CD14-positive monocyte (primary cell): ENCODE results near the gene ITPKB. TPM values are rescaled to one million over a fixed set of nuclear protein-coding genes. Genes with fewer than 3 reads are reported as not detected.

ENCODE experiments used
- DNase-seq, 3 donors: peaks; one replicate each; pipeline ENCODE4 v3.0.0-alpha.2; 2011 to 2022
- H2AFZ ChIP-seq: 2 replicates; pipeline ENCODE4 v1.6.0; 2012; ENCODE audit warnings: mild to moderate bottlenecking, low read depth, low read length, inconsistent platforms; ENCODE audit not compliant: insufficient read depth, poor library complexity, severe bottlenecking
- H3K27ac ChIP-seq, 2 donors: 1 replicate in 1 of 2; 2 replicates in 1 of 2; pipeline ENCODE4 v1.5.1; 2012 to 2013; ENCODE audit warnings: low read length in 2 of 2, control low read depth in 1 of 2, inconsistent platforms in 1 of 2, low read depth in 1 of 2, mild to moderate bottlenecking in 1 of 2
- H3K27me3 ChIP-seq, 2 donors: one replicate each; pipeline versions ENCODE4 v1.6.0 to v1.6.1; 2011 to 2013; ENCODE audit warnings: low read length in 2 of 2; ENCODE audit not compliant: control insufficient read depth in 2 of 2, insufficient read depth in 2 of 2
- H3K36me3 ChIP-seq, 2 donors: replicated peaks in 1 of 2; 1 replicate in 1 of 2; 2 replicates in 1 of 2; pipeline versions ENCODE4 v1.5.1 to v1.6.1; 2012 to 2013; ENCODE audit warnings: low read length in 2 of 2, control low read depth in 1 of 2, inconsistent platforms in 1 of 2, mild to moderate bottlenecking in 1 of 2; ENCODE audit not compliant: insufficient read depth in 2 of 2, control insufficient read depth in 1 of 2
- H3K4me1 ChIP-seq, 2 donors: 1 replicate in 1 of 2; 2 replicates in 1 of 2; pipeline versions ENCODE4 v1.5.1 to v1.6.1; 2012 to 2013; ENCODE audit warnings: low read length in 2 of 2, control low read depth in 1 of 2, inconsistent platforms in 1 of 2, mild to moderate bottlenecking in 1 of 2, moderate library complexity in 1 of 2; ENCODE audit not compliant: insufficient read depth in 2 of 2, control insufficient read depth in 1 of 2
- H3K4me2 ChIP-seq: replicated peaks from 2 replicates; pipeline ENCODE3; 2012; ENCODE audit warnings: low read length, moderate library complexity, mild to moderate bottlenecking; ENCODE audit not compliant: poor library complexity, severe bottlenecking; ENCODE audit errors: extremely low read depth
- H3K4me3 ChIP-seq, 3 experiments: fragments of 200-600 bp in 1 of 3; sonication (generic) in 1 of 3; replicated peaks in 1 of 3; 1 replicate in 2 of 3; 2 replicates in 1 of 3; pipeline ENCODE4 v1.5.1; 2011 to 2013; ENCODE audit warnings: low read length in 3 of 3, mild to moderate bottlenecking in 3 of 3, control low read depth in 2 of 3, low read depth in 2 of 3, inconsistent platforms in 1 of 3, moderate library complexity in 1 of 3
- H3K79me2 ChIP-seq: 2 replicates; pipeline ENCODE4 v1.6.0; 2012; ENCODE audit warnings: mild to moderate bottlenecking, control low read depth, inconsistent platforms, low read length, moderate library complexity; ENCODE audit not compliant: insufficient read depth
- H3K9ac ChIP-seq: 2 replicates; pipeline ENCODE4 v1.6.0; 2017; ENCODE audit warnings: low read length, mild to moderate bottlenecking; ENCODE audit not compliant: insufficient read depth, poor library complexity, severe bottlenecking
- H3K9me3 ChIP-seq, 2 donors: replicated peaks in 1 of 2; 1 replicate in 1 of 2; 2 replicates in 1 of 2; pipeline versions ENCODE4 v1.5.1 to v1.6.1; 2012 to 2013; ENCODE audit warnings: low read length in 2 of 2, control low read depth in 1 of 2; ENCODE audit not compliant: control insufficient read depth in 1 of 2, insufficient read depth in 1 of 2
- H4K20me1 ChIP-seq: 2 replicates; pipeline ENCODE4 v1.6.0; 2012; ENCODE audit warnings: mild to moderate bottlenecking, low read length, control low read depth, moderate library complexity; ENCODE audit not compliant: insufficient read depth
- H3K27ac Mint-ChIP-seq, 7 donors: one replicate each; pipeline ENCODE4 v1.8.0; 2020; ENCODE audit warnings: mild to moderate bottlenecking in 7 of 7, mixed read lengths in 7 of 7, moderate library complexity in 6 of 7, inconsistent platforms in 2 of 7
- H3K27me3 Mint-ChIP-seq, 3 donors: one replicate each; pipeline ENCODE4 v1.8.0; 2021 to 2022; ENCODE audit warnings: low read depth in 3 of 3, mild to moderate bottlenecking in 3 of 3, mixed read lengths in 3 of 3, moderate library complexity in 3 of 3, inconsistent platforms in 1 of 3
- H3K36me3 Mint-ChIP-seq, 2 donors: one replicate each; pipeline ENCODE4 v1.8.0; 2020; ENCODE audit warnings: mixed read lengths in 2 of 2, inconsistent platforms in 1 of 2, mild to moderate bottlenecking in 1 of 2
- H3K4me1 Mint-ChIP-seq: one replicate; pipeline ENCODE4 v1.8.0; 2020; ENCODE audit warnings: mild to moderate bottlenecking, mixed read lengths
- H3K4me3 Mint-ChIP-seq, 2 donors: one replicate each; pipeline ENCODE4 v1.8.0; 2020; ENCODE audit warnings: mild to moderate bottlenecking in 2 of 2, mixed read lengths in 2 of 2, moderate library complexity in 1 of 2
- H3K9me3 Mint-ChIP-seq, 7 donors: one replicate each; pipeline ENCODE4 v1.8.0; 2020 to 2022; ENCODE audit warnings: mixed read lengths in 7 of 7, mild to moderate bottlenecking in 6 of 7, moderate library complexity in 6 of 7, inconsistent platforms in 2 of 7
- whole genome bisulfite sequencing: methylation state at CpG from one replicate; pipeline ENCODE4 v1.1.5; 2013; ENCODE audit warnings: missing lambda C conversion rate; ENCODE audit not compliant: insufficient coverage; 5-methylcytosine and 5-hydroxymethylcytosine counted together
- intact Hi-C, 2 donors: fragments of 100-400 bp; cut with micrococcal nuclease; formaldehyde crosslinking; loops; one replicate each; pipeline versions ENCODE4 v1.15.0 to v1.15.1; 2023
- polyA plus RNA-seq, 3 donors: library from polyadenylated mRNA; depleted of rRNA in 1 of 3; unstranded in 2 of 3; stranded (reverse) in 1 of 3; fragments of 300-500 nt in 2 of 3; fragments of >200 nt in 1 of 3; fragmentation: Illumina TruSeq in 2 of 3; gene quantifications; 1 replicate in 2 of 3; 2 replicates in 1 of 3; pipeline ENCODE4 v1.2.3, GENCODE V29; 2012 to 2021
- TF ChIP-seq, protein P1 (sequence below): fragments of 200-600 bp; IDR thresholded peaks from one replicate; pipeline ENCODE4 v1.8.0; 2022; ENCODE audit warnings: antibody characterized with exemption, mild to moderate bottlenecking

ITPKB gene
- polyA plus RNA-seq, 3 donors: 7.3 to 14.4 (median 10.2) TPM

- H2AFZ ChIP-seq: no peak overlapping the region
- H3K36me3 ChIP-seq: peaks cover 10 to 39% of the 10 kb centered on the region in 2 donors
- no peak overlapping the region for H3K9ac ChIP-seq
- no peaks in the 10 kb centered on the region for H3K27me3 ChIP-seq
- H3K9me3 ChIP-seq: no peaks in the 10 kb centered on the region
- Mint-ChIP-seq H3K4me3 (no peak overlapping the region), H3K36me3 (peaks cover 29 to 40% of the 10 kb centered on the region in 2 donors), H3K4me1 (peaks cover 65% of the 10 kb centered on the region), H3K9me3 (no peaks in the 10 kb centered on the region), H3K27me3 (peaks cover 0 to 1% (median 0%) of the 10 kb centered on the region in 3 donors), H3K27ac (peak overlapping the region; percentile 40 to 78 (median 51))
- peaks cover 28% of the 10 kb centered on the region for H4K20me1 ChIP-seq
- no peak overlapping the region for H3K4me3 ChIP-seq
- intact Hi-C loops: loop anchor here in 1 of 2 donors (5.0 kb wide), 1 partner anchor 42 kb away; no protein-coding TSS in a partner anchor
- WGBS: 72% methylated on average over 10 of the region's 11 CpGs
- no peak overlapping the region for H3K4me2 ChIP-seq
- DNase-seq: no peak
- peaks cover 88% of the 10 kb centered on the region for H3K79me2 ChIP-seq
- TF ChIP-seq, protein P1, sequence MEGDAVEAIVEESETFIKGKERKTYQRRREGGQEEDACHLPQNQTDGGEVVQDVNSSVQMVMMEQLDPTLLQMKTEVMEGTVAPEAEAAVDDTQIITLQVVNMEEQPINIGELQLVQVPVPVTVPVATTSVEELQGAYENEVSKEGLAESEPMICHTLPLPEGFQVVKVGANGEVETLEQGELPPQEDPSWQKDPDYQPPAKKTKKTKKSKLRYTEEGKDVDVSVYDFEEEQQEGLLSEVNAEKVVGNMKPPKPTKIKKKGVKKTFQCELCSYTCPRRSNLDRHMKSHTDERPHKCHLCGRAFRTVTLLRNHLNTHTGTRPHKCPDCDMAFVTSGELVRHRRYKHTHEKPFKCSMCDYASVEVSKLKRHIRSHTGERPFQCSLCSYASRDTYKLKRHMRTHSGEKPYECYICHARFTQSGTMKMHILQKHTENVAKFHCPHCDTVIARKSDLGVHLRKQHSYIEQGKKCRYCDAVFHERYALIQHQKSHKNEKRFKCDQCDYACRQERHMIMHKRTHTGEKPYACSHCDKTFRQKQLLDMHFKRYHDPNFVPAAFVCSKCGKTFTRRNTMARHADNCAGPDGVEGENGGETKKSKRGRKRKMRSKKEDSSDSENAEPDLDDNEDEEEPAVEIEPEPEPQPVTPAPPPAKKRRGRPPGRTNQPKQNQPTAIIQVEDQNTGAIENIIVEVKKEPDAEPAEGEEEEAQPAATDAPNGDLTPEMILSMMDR: no peak
- H3K4me1 ChIP-seq: peaks cover 36 to 43% of the 10 kb centered on the region in 2 donors
- H3K27ac ChIP-seq: peak overlapping the region in 1 of 2 donors; percentile 17
Measured at GRCh38 chr1:226719596-226720387, 19.3 kb downstream of the ITPKB start.

- no peaks in the 10 kb centered on the region for H3K27me3 ChIP-seq
- peak overlapping the region; percentile 85 for H2AFZ ChIP-seq
- peak overlapping the region; percentile 66 to 78 for H3K4me3 Mint-ChIP-seq
- peaks cover 87% of the 10 kb centered on the region for H3K79me2 ChIP-seq
- peak overlapping the region in 1 of 3 experiments; percentile 59 for H3K4me3 ChIP-seq
- peak overlapping the region; percentile 86 to 96 (median 94) for H3K27ac Mint-ChIP-seq
- H3K36me3 Mint-ChIP-seq: peaks cover 33 to 40% of the 10 kb centered on the region in 2 donors
- peak overlapping the region; percentile 75 to 91 for H3K27ac ChIP-seq
- peaks cover 4 to 10% (median 5%) of the 10 kb centered on the region in 7 donors for H3K9me3 Mint-ChIP-seq
- H3K27me3 Mint-ChIP-seq: no peaks in the 10 kb centered on the region
- peak overlapping the region; percentile 56 for H3K9ac ChIP-seq
- H3K9me3 ChIP-seq: no peaks in the 10 kb centered on the region
- peak overlapping the region; percentile 62 for H3K4me2 ChIP-seq
- H4K20me1 ChIP-seq: peaks cover 11% of the 10 kb centered on the region
- H3K4me1 ChIP-seq: peaks cover 35 to 44% of the 10 kb centered on the region in 2 donors
- DNase-seq: peak; percentile 80 to 86 (median 81)
- TF ChIP-seq, protein P1: no peak
- H3K36me3 ChIP-seq: peaks cover 5 to 32% of the 10 kb centered on the region in 2 donors
- peaks cover 59% of the 10 kb centered on the region for H3K4me1 Mint-ChIP-seq
- WGBS: 17% methylated on average over 4 of the region's 11 CpGs
- intact Hi-C loops: loop anchor here in 1 of 2 donors (5.0 kb wide), 1 partner anchor 40 kb away; no protein-coding TSS in a partner anchor
Measured at GRCh38 chr1:226717256-226717909, 21.7 kb downstream of the ITPKB start.
